ENCODE data around the gene ELK1.

Gene ELK1

GRCh38 chrX:47595716-47596251 lies 54.6 kb downstream of the ELK1 start:
- no peak for TF ChIP-seq TAF1 (IDR thresholded peaks at IDR 0.05; ENCODE audit: borderline replicate concordance, insufficient read depth, low read length)
- no peak for TF ChIP-seq FOXP2 (optimal IDR thresholded peaks at IDR 0.05; ENCODE audit: borderline replicate concordance, extremely low read depth, extremely low read length, insufficient read depth)
- TF ChIP-seq POLR2AphosphoS5 (IDR thresholded peaks at IDR 0.05; ENCODE audit: low read depth, low read length) = no peak
- TF ChIP-seq SIN3A (IDR thresholded peaks at IDR 0.05; ENCODE audit: borderline replicate concordance, insufficient read depth, low read length) = no peak
- no peak for TF ChIP-seq REST (IDR thresholded peaks at IDR 0.05; ENCODE audit: insufficient read depth in 1 of 2, low read depth in 2 of 2, low read length in 2 of 2)

GRCh38 chrX:47593522-47593921 lies 56.8 kb downstream of the ELK1 start:
- TF ChIP-seq TAF1 (IDR thresholded peaks at IDR 0.05; ENCODE audit: borderline replicate concordance, insufficient read depth, low read length) (no peak), REST (IDR thresholded peaks at IDR 0.05; ENCODE audit: insufficient read depth in 1 of 2, low read depth in 2 of 2, low read length in 2 of 2) (no peak), FOXP2 (optimal IDR thresholded peaks at IDR 0.05; ENCODE audit: borderline replicate concordance, extremely low read depth, extremely low read length, insufficient read depth) (no peak)

- TF ChIP-seq SIN3A (IDR thresholded peaks at IDR 0.05; ENCODE audit: borderline replicate concordance, insufficient read depth, low read length) (no peak), FOXP2 (optimal IDR thresholded peaks at IDR 0.05; ENCODE audit: borderline replicate concordance, extremely low read depth, extremely low read length, insufficient read depth) (no peak), TAF1 (IDR thresholded peaks at IDR 0.05; ENCODE audit: borderline replicate concordance, insufficient read depth, low read length) (no peak), POLR2AphosphoS5 (IDR thresholded peaks at IDR 0.05; ENCODE audit: low read depth, low read length) (no peak), REST (IDR thresholded peaks at IDR 0.05; ENCODE audit: insufficient read depth in 1 of 2, low read depth in 2 of 2, low read length in 2 of 2) (no peak)
Measured at GRCh38 chrX:47590984-47591383, 59.4 kb downstream of the ELK1 start.

GRCh38 chrX:47587906-47588735 lies 62.2 kb downstream of the ELK1 start:
- no peak for TF ChIP-seq TAF1 (IDR thresholded peaks at IDR 0.05; ENCODE audit: borderline replicate concordance, insufficient read depth, low read length)
- no peak for TF ChIP-seq POLR2AphosphoS5 (IDR thresholded peaks at IDR 0.05; ENCODE audit: low read depth, low read length)
- no peak for TF ChIP-seq REST (IDR thresholded peaks at IDR 0.05; ENCODE audit: insufficient read depth in 1 of 2, low read depth in 2 of 2, low read length in 2 of 2)
- TF ChIP-seq FOXP2 (optimal IDR thresholded peaks at IDR 0.05; ENCODE audit: borderline replicate concordance, extremely low read depth, extremely low read length, insufficient read depth) = no peak
- TF ChIP-seq SIN3A (IDR thresholded peaks at IDR 0.05; ENCODE audit: borderline replicate concordance, insufficient read depth, low read length) = no peak
